ENCODE measurements around the gene EHBP1L1.
"Not testable (repeated sequence)": the region's sequence is repeated elsewhere in the genome, so short reads cannot be mapped to it uniquely, and the experiment has no call there.

EHBP1L1 gene

GRCh38 chr11:65636108-65637031, 60.5 kb downstream of the EHBP1L1 start:
- no peak for DNase-seq (ENCODE audit: low read depth)

- DNase-seq (ENCODE audit: low read depth): no peak
These were observed 61.2 kb downstream of the EHBP1L1 start for GRCh38 chr11:65637032-65637557.

- peak; percentile 60 for DNase-seq (ENCODE audit: low read depth)
These were observed 62.1 kb downstream of the EHBP1L1 start, which contains the start of gene SIPA1 for GRCh38 chr11:65637794-65638419. Gene SIPA1, plus strand, starts transcription at chr11:65638101. Its CDS starts 2,821 bp downstream, at chr11:65640922.

GRCh38 chr11:65639228-65639597, 63.4 kb downstream of the EHBP1L1 start:
- DNase-seq (ENCODE audit: low read depth): not testable (repeated sequence)

GRCh38 chr11:65639623-65640482, 64.0 kb downstream of the EHBP1L1 start:
- no peak for DNase-seq (ENCODE audit: low read depth)

- no peak for DNase-seq (ENCODE audit: low read depth)
These were observed 64.8 kb downstream of the EHBP1L1 start for GRCh38 chr11:65640483-65641296.

GRCh38 chr11:65641297-65642013, 65.6 kb downstream of the EHBP1L1 start:
- DNase-seq (ENCODE audit: low read depth): no peak
